ENCODE results near the gene TM9SF2.

The TM9SF2 gene

GRCh38 chr13:99606324-99607066 is 105.2 kb downstream of the TM9SF2 start, which contains the start of gene CLYBL (continued):
- peak; percentile 92 for TF ChIP-seq ZSCAN30 (tag by site-specific recombination; IDR thresholded peaks at IDR 0.05)
- no peak for TF ChIP-seq ZNF548 (tag by site-specific recombination; IDR thresholded peaks at IDR 0.05)
- no peak for TF ChIP-seq ZNF645 (tag by site-specific recombination; IDR thresholded peaks at IDR 0.05)

- H3K4me1 ChIP-seq (ENCODE audit: control insufficient read depth, insufficient read depth, low read length), result 0 out of 2 replicates have a peak, but pooled peaks cover 4% of the 10 kb centered on the region
- CTCF ChIA-PET, result interaction anchor here (0.6 kb wide), 1 partner anchor 34 kb away, joined by 4 read pairs; no protein-coding TSS in a partner anchor
- H3K4me3 ChIP-seq (ENCODE audit: low read depth, low read length), result no peak overlapping the region
- H3K9me3 ChIP-seq (ENCODE audit: control insufficient read depth, insufficient read depth, low read depth, low read length), result no peaks in the 10 kb centered on the region
- no peak overlapping the region for H3K27ac ChIP-seq (ENCODE audit: extremely low read depth, low read depth, low read length)
- no peaks in the 10 kb centered on the region for H3K36me3 ChIP-seq (ENCODE audit: control insufficient read depth in 2 of 2, insufficient read depth in 1 of 2, low read length in 2 of 2)
- POLR2A ChIA-PET, result no interaction called here
- no peak for TF ChIP-seq ZBTB8A (tag by site-specific recombination; IDR thresholded peaks at IDR 0.05)
- TF ChIP-seq KLF9 (tag by site-specific recombination; IDR thresholded peaks at IDR 0.05; ENCODE audit: low read depth), result no peak
- TF ChIP-seq ZNF658 (tag by site-specific recombination; IDR thresholded peaks at IDR 0.05), result no peak
- no peak for TF ChIP-seq ZNF416 (tag by site-specific recombination; IDR thresholded peaks at IDR 0.05)
- no peak for TF ChIP-seq ZNF169 (tag by site-specific recombination; IDR thresholded peaks at IDR 0.05)
- TF ChIP-seq ZNF677 (tag by site-specific recombination; IDR thresholded peaks at IDR 0.05), result no peak
- TF ChIP-seq ZNF138 (tag by site-specific recombination; IDR thresholded peaks at IDR 0.05; ENCODE audit: borderline replicate concordance), result no peak
- TF ChIP-seq ZNF707 (tag by site-specific recombination; IDR thresholded peaks at IDR 0.05), result no peak
Observed at GRCh38 chr13:99608345-99608744, 107.1 kb downstream of the TM9SF2 start.

- CTCF ChIA-PET, result interaction anchor here (0.6 to 1.0 kb wide), 3 partner anchors 18 to 995 kb away, joined by 3 to 4 read pairs (median 4); no protein-coding TSS in a partner anchor
Observed at GRCh38 chr13:99610702-99611289, 109.5 kb downstream of the TM9SF2 start.

More at GRCh38 chr13:99610702-99611289, 109.5 kb downstream of the TM9SF2 start:
- Histone ChIP-seq H3K4me1 (ENCODE audit: control insufficient read depth, insufficient read depth, low read length) (0 out of 2 replicates have a peak, but pooled peaks cover 4% of the 10 kb centered on the region), H3K27ac (ENCODE audit: extremely low read depth, low read depth, low read length) (no peak overlapping the region), H3K4me3 (ENCODE audit: low read depth, low read length) (no peak overlapping the region), H3K36me3 (ENCODE audit: control insufficient read depth in 2 of 2, insufficient read depth in 1 of 2, low read length in 2 of 2) (no peaks in the 10 kb centered on the region), H3K9me3 (ENCODE audit: control insufficient read depth, insufficient read depth, low read depth, low read length) (no peaks in the 10 kb centered on the region)
- POLR2A ChIA-PET, result interaction anchor here (0.6 kb wide), 1 partner anchor 522 kb away, joined by 3 read pairs; no protein-coding TSS in a partner anchor
- TF ChIP-seq ZNF239 (tag by site-specific recombination; IDR thresholded peaks at IDR 0.05) (no peak), FEZF1 (tag by site-specific recombination; IDR thresholded peaks at IDR 0.05) (0 out of 2 replicates have a peak, but pooled peaks have one; percentile 36), ZIC2 (tag by site-specific recombination; IDR thresholded peaks at IDR 0.05) (peak; percentile 62), ZNF677 (tag by site-specific recombination; IDR thresholded peaks at IDR 0.05) (peak; percentile 99), IKZF3 (tag by site-specific recombination; IDR thresholded peaks at IDR 0.05) (0 out of 2 replicates have a peak, but pooled peaks have one; percentile 23), OSR2 (tag by site-specific recombination; IDR thresholded peaks at IDR 0.05) (peak; percentile 74), ZNF18 (tag by site-specific recombination; IDR thresholded peaks at IDR 0.05) (peak; percentile 59; the same call in 1 of the 2 replicates), PRDM6 (tag by site-specific recombination; IDR thresholded peaks at IDR 0.05) (peak; percentile 89), ZBTB8A (tag by site-specific recombination; IDR thresholded peaks at IDR 0.05) (no peak)
